ENCODE data around the gene DTNB.

Gene DTNB

GRCh38 chr2:25435421-25435820 lies 238.0 kb downstream of the DTNB start:
- no peak for TF ChIP-seq CTCF (conservative IDR thresholded peaks at IDR 0.05)
- TF ChIP-seq ZFX (IDR thresholded peaks at IDR 0.05) = no peak
- H3K27ac ChIP-seq = no peak overlapping the region

DNA sequence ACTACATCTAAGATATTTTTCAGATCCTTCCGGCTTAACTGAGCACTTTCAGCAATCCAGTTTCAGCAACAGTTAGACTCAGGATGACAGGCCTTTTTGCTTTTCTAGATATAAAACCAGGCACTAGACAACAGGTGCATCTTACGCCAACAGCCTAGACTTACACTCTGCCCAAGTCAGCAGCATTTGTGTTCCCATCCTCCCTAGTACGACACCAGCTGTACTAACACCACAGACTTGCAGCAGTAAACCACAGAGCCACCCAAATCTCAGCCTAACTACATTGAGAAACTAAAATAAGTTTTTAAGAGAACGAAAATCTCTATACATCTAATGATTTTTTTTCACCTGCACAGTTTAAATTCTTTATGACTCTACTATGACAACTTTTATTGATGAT lies 241.8 kb downstream of the DTNB start:
- TF ChIP-seq CTCF (conservative IDR thresholded peaks at IDR 0.05) = no peak
- no peak for TF ChIP-seq ZFX (IDR thresholded peaks at IDR 0.05)
- H3K27ac ChIP-seq = no peak overlapping the region

DNA sequence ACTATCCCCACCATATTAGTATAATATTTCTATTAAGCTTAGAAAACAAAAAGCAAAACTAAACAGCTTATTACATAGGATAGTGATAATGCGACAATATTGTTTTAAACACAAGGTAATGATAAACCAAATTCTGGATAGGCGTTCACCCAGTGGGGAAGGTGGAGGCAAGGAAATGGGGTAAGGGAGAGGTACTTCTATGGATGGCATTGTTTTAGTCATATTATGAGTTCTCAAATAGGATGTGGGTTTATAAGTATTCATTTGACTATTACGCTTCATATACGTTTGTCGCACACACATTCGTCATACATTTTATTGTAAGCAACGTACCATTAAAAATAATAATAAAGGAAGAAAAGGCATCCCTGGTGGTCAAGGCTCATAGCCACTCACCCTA lies 242.8 kb downstream of the DTNB start:
- no peak overlapping the region for H3K27ac ChIP-seq
- no peak for TF ChIP-seq ZFX (IDR thresholded peaks at IDR 0.05)
- no peak for TF ChIP-seq CTCF (conservative IDR thresholded peaks at IDR 0.05)

GRCh38 chr2:25426326-25426725 lies 247.1 kb downstream of the DTNB start:
- H3K27ac ChIP-seq = no peak overlapping the region
- TF ChIP-seq ZFX (IDR thresholded peaks at IDR 0.05) (no peak), CTCF (conservative IDR thresholded peaks at IDR 0.05) (no peak)

DNA sequence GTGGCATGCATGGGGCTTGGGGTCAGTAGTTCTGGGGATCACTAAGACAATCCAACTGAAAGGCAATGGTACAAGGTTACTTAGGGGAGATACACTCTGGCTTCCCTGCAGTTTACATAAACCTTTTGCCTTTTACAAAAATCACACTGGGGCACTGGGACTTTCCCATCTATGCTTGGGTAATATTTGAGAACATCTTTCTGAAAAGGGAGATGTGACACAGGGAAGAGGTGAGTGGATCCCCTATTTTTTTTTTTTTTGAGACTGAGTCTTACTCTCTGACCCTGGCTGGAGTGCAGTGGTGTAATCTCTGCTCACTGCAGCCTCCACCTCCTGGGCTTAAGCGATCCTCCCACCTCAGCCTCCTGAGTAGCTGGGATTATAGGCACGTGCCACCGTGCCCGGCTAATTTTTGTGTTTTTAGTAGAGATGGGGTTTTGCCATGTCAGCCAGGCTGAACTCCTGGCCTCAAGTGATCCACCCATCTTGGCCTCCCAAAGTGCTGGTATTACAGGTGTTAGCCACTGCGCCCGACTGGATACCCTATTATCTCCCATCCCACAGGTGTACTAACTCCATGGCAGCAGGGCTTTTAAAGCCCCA lies 248.8 kb downstream of the DTNB start:
- TF ChIP-seq ZFX (IDR thresholded peaks at IDR 0.05) = no peak
- no peak for TF ChIP-seq CTCF (conservative IDR thresholded peaks at IDR 0.05)
- no peak overlapping the region for H3K27ac ChIP-seq

DNA sequence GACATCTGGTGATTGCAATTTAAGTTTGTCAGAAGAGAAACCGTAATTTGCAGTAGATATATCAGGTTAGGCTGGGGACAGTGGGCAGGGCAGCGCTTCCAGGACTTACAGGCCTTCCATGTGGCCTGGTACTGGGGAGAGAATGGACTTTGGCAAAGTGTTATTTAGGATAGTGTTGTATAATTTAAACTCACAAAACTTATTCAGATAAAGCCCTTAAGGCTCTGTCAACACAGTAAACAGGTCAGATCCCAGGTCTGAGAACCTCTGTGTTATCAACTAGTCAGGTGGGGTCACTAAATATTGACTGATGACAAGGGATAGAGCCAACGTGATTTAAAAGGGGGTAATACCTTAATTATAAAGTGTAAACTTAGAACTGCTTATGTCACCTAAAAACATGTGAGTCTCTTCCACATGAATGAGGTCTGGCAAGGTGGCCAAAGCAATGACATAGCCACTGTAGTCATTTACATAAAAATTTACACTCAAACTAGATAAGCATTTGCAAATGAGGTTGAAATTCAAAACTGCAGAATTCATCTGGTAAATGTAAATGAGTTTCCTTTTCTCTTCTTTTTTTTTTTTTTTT lies 251.5 kb downstream of the DTNB start:
- TF ChIP-seq CTCF (conservative IDR thresholded peaks at IDR 0.05) = no peak
- no peak for TF ChIP-seq ZFX (IDR thresholded peaks at IDR 0.05)
- no peak overlapping the region for H3K27ac ChIP-seq

- no peak overlapping the region for H3K27ac ChIP-seq
- TF ChIP-seq ZFX (IDR thresholded peaks at IDR 0.05) (no peak), CTCF (conservative IDR thresholded peaks at IDR 0.05) (no peak)
Measured at GRCh38 chr2:25421289-25421688, 252.1 kb downstream of the DTNB start.

All from C4-2B (cell line).